H9 (cell line): Measurements from ENCODE around the gene GPD2. TPM values are rescaled to one million over a fixed set of nuclear protein-coding genes. Genes with fewer than 3 reads are reported as not detected.

Experiments used
- DNase-seq: peaks from one replicate; pipeline ENCODE4 v3.0.0-alpha.2; 2017
- H2AFZ ChIP-seq: one replicate; pipeline ENCODE4 v1.6.1; 2013; ENCODE audit warnings: mild to moderate bottlenecking, low read length, control low read depth, moderate library complexity
- H2AK5ac ChIP-seq: 2 replicates; pipeline ENCODE4 v1.6.1; 2013; ENCODE audit warnings: low read length, control low read depth, mixed read lengths; ENCODE audit not compliant: insufficient read length
- H2BK120ac ChIP-seq: one replicate; pipeline ENCODE4 v1.6.1; 2013; ENCODE audit warnings: low read depth, mild to moderate bottlenecking, low read length, control low read depth, inconsistent platforms; ENCODE audit not compliant: poor library complexity, severe bottlenecking
- H2BK12ac ChIP-seq: 2 replicates; pipeline ENCODE4 v1.6.1; 2013; ENCODE audit warnings: low read length, control low read depth, mixed read lengths, low read depth; ENCODE audit not compliant: insufficient read length
- H2BK15ac ChIP-seq: 2 replicates; pipeline ENCODE4 v1.6.1; 2013; ENCODE audit warnings: low read depth, low read length, control low read depth
- H2BK20ac ChIP-seq: one replicate; pipeline ENCODE4 v1.6.1; 2013; ENCODE audit warnings: low read depth, mild to moderate bottlenecking, low read length, control low read depth, inconsistent platforms; ENCODE audit not compliant: poor library complexity, severe bottlenecking
- H2BK5ac ChIP-seq: 2 replicates; pipeline ENCODE4 v1.6.1; 2013; ENCODE audit warnings: low read length, control low read depth, mixed read lengths; ENCODE audit not compliant: insufficient read length
- H3K14ac ChIP-seq: 2 replicates; pipeline ENCODE4 v1.6.1; 2013; ENCODE audit warnings: low read length, control low read depth; ENCODE audit not compliant: insufficient read depth
- H3K18ac ChIP-seq: 2 replicates; pipeline ENCODE4 v1.6.1; 2013; ENCODE audit warnings: low read depth, mild to moderate bottlenecking, mixed read lengths, low read length, control low read depth; ENCODE audit not compliant: insufficient read length
- H3K23ac ChIP-seq: 2 replicates; pipeline ENCODE4 v1.6.1; 2013; ENCODE audit warnings: low read length, control low read depth, mixed read lengths, low read depth; ENCODE audit not compliant: insufficient read length
- H3K23me2 ChIP-seq: 2 replicates; pipeline ENCODE4 v1.6.1; 2013; ENCODE audit warnings: low read depth, mild to moderate bottlenecking, mixed read lengths, low read length, control low read depth; ENCODE audit not compliant: insufficient read length, poor library complexity, severe bottlenecking
- H3K27ac ChIP-seq: 2 replicates; pipeline ENCODE4 v1.5.1; 2013; ENCODE audit warnings: low read length, control low read depth, mixed read lengths, low read depth; ENCODE audit not compliant: insufficient read length
- H3K27me3 ChIP-seq: 2 replicates; pipeline ENCODE4 v1.6.1; 2013; ENCODE audit warnings: low read length, control low read depth, inconsistent platforms; ENCODE audit not compliant: insufficient read depth
- H3K4ac ChIP-seq: 2 replicates; pipeline ENCODE4 v1.6.1; 2013; ENCODE audit warnings: low read depth, mild to moderate bottlenecking, control low read depth, inconsistent platforms, low read length, moderate library complexity
- H3K4me1 ChIP-seq: 2 replicates; pipeline ENCODE4 v1.6.1; 2013; ENCODE audit warnings: low read length, control low read depth, inconsistent platforms; ENCODE audit not compliant: insufficient read depth
- H3K4me2 ChIP-seq: 2 replicates; pipeline ENCODE4 v1.6.1; 2013; ENCODE audit warnings: low read length, control low read depth, mixed read lengths; ENCODE audit not compliant: insufficient read length, insufficient read depth
- H3K56ac ChIP-seq: 2 replicates; pipeline ENCODE4 v1.6.1; 2013; ENCODE audit warnings: low read depth, mild to moderate bottlenecking, mixed read lengths, low read length, control low read depth; ENCODE audit not compliant: insufficient read length
- H3K79me1 ChIP-seq: 2 replicates; pipeline ENCODE4 v1.6.1; 2013; ENCODE audit warnings: low read depth, mild to moderate bottlenecking, moderate library complexity, low read length, control low read depth, inconsistent platforms; ENCODE audit not compliant: insufficient read depth, poor library complexity, severe bottlenecking
- H3K79me2 ChIP-seq: 2 replicates; pipeline ENCODE4 v1.6.1; 2013; ENCODE audit warnings: low read length, control low read depth, inconsistent platforms; ENCODE audit not compliant: insufficient read depth
- H3K9ac ChIP-seq: 2 replicates; pipeline ENCODE4 v1.6.1; 2013; ENCODE audit warnings: low read length, control low read depth, mixed read lengths; ENCODE audit not compliant: insufficient read length; ENCODE audit errors: extremely low read depth
- H3K9me3 ChIP-seq: one replicate; pipeline ENCODE4 v1.6.1; 2013; ENCODE audit warnings: low read depth, low read length, inconsistent platforms; ENCODE audit not compliant: control insufficient read depth
- H3T11ph ChIP-seq: one replicate; pipeline ENCODE4 v1.6.1; 2013; ENCODE audit warnings: mild to moderate bottlenecking, low read length, control low read depth, inconsistent platforms
- H4K20me1 ChIP-seq: one replicate; pipeline ENCODE4 v1.6.1; 2013; ENCODE audit not compliant: control insufficient read depth, insufficient read length, insufficient read depth
- H4K5ac ChIP-seq: 2 replicates; pipeline ENCODE4 v1.6.1; 2013; ENCODE audit warnings: low read depth, mild to moderate bottlenecking, mixed read lengths, low read length, control low read depth; ENCODE audit not compliant: insufficient read length
- H4K8ac ChIP-seq: replicated peaks from 2 replicates; pipeline ENCODE4 v1.6.1; 2013; ENCODE audit warnings: low read length, control low read depth, mixed read lengths, low read depth; ENCODE audit not compliant: insufficient read length
- H4K91ac ChIP-seq: 2 replicates; pipeline ENCODE4 v1.6.1; 2013; ENCODE audit warnings: low read depth, mild to moderate bottlenecking, moderate library complexity, mixed read lengths, low read length, control low read depth; ENCODE audit not compliant: insufficient read length
- H3K27ac Mint-ChIP-seq, 3 experiments: 2 replicates in 2 of 3; 3 replicates in 1 of 3; pipeline ENCODE4 v1.8.0; 2020 to 2021; ENCODE audit warnings: mixed read lengths in 3 of 3, mild to moderate bottlenecking in 1 of 3, moderate library complexity in 1 of 3
- H3K27me3 Mint-ChIP-seq: 2 replicates; pipeline ENCODE4 v1.8.0; 2021; ENCODE audit warnings: low read depth, mild to moderate bottlenecking, moderate library complexity, mixed read lengths
- H3K36me3 Mint-ChIP-seq, 3 experiments: 2 replicates in 2 of 3; 3 replicates in 1 of 3; pipeline ENCODE4 v1.8.0; 2020 to 2021; ENCODE audit warnings: low read depth in 3 of 3, mixed read lengths in 3 of 3; ENCODE audit not compliant: insufficient read depth in 1 of 3
- H3K4me1 Mint-ChIP-seq, 2 experiments: 2 replicates each; pipeline ENCODE4 v1.8.0; 2020; ENCODE audit warnings: mixed read lengths in 2 of 2
- H3K4me3 Mint-ChIP-seq, 2 experiments: 2 replicates in 1 of 2; 3 replicates in 1 of 2; pipeline ENCODE4 v1.8.0; 2020 to 2021; ENCODE audit warnings: mild to moderate bottlenecking in 2 of 2, mixed read lengths in 2 of 2, moderate library complexity in 1 of 2
- H3K9me3 Mint-ChIP-seq, 2 experiments: 2 replicates in 1 of 2; 3 replicates in 1 of 2; pipeline ENCODE4 v1.8.0; 2020; ENCODE audit warnings: mild to moderate bottlenecking in 2 of 2, mixed read lengths in 2 of 2, moderate library complexity in 1 of 2
- CTCF ChIP-seq: fragments of 200-600 bp; sonication (generic); conservative IDR thresholded peaks from 3 replicates; pipeline ENCODE4 v1.8.0; 2021; ENCODE audit warnings: antibody characterized with exemption, mild to moderate bottlenecking
- WGBS: extraction: QIAGEN DNeasy Blood & Tissue Kit; methylation state at CpG from one replicate; pipeline ENCODE4 v1.1.7; 2013; ENCODE audit warnings: missing lambda C conversion rate, low lambda C conversion rate, mixed read lengths; ENCODE audit not compliant: insufficient read length; ENCODE audit errors: extremely low coverage; 5-methylcytosine and 5-hydroxymethylcytosine counted together
- total RNA-seq: library from RNA; stranded (reverse); gene quantifications from 2 replicates; pipeline ENCODE4 v1.2.1, GENCODE V29; 2021

GPD2 gene
- total RNA-seq, 1 experiment from 2014 or later: 46.0 TPM

GRCh38 chr2:156538083-156538504, 101.9 kb downstream of the GPD2 start:
- no CpG with 5 or more reads among the region's 2 CpGs for WGBS
- H4K5ac ChIP-seq: no peak overlapping the region
- Mint-ChIP-seq H3K4me1 (peaks cover 13 to 18% of the 10 kb centered on the region in 2 experiments), H3K9me3 (peaks cover 0 to 10% of the 10 kb centered on the region in 2 experiments; a peak in 3 of 5 replicates), H3K4me3 (no peak overlapping the region), H3K36me3 (peaks cover 8 to 17% (median 12%) of the 10 kb centered on the region in 3 experiments; a peak in 6 of 7 replicates), H3K27me3 (no peaks in the 10 kb centered on the region), H3K27ac (no peak overlapping the region)
- no peak overlapping the region for H3K56ac ChIP-seq
- no peak overlapping the region for H3K4me2 ChIP-seq
- H3K14ac ChIP-seq: no peak overlapping the region
- H3T11ph ChIP-seq: no peak overlapping the region
- H2AK5ac ChIP-seq: no peak overlapping the region
- no peak overlapping the region for H3K27ac ChIP-seq
- H2BK15ac ChIP-seq: no peak overlapping the region
- no peak overlapping the region for H3K9ac ChIP-seq
- no peak overlapping the region for H2AFZ ChIP-seq
- H3K79me1 ChIP-seq: no peaks in the 10 kb centered on the region
- H4K91ac ChIP-seq: no peak overlapping the region
- H4K8ac ChIP-seq: no peak overlapping the region
- H3K9me3 ChIP-seq: no peaks in the 10 kb centered on the region
- H2BK5ac ChIP-seq: no peak overlapping the region
- no peaks in the 10 kb centered on the region for H3K23me2 ChIP-seq
- no peaks in the 10 kb centered on the region for H4K20me1 ChIP-seq
- H3K79me2 ChIP-seq: no peaks in the 10 kb centered on the region
- H3K23ac ChIP-seq: no peak overlapping the region
- no peak overlapping the region for H3K18ac ChIP-seq
- no peak for TF ChIP-seq CTCF
- H3K27me3 ChIP-seq: no peaks in the 10 kb centered on the region
- H3K4me1 ChIP-seq: peaks cover 2% of the 10 kb centered on the region; the same call in 1 of the 2 replicates
- H2BK120ac ChIP-seq: no peak overlapping the region
- DNase-seq: no peak
- no peak overlapping the region for H2BK20ac ChIP-seq
- no peak overlapping the region for H2BK12ac ChIP-seq
- no peak overlapping the region for H3K4ac ChIP-seq
